ENCODE data around the gene IFITM10.
A peak's percentile ranks its signal among the peaks of the same experiment; 100 is the strongest.

Gene IFITM10

GRCh38 chr11:1743585-1744136 lies 6.7 kb downstream of the IFITM10 start (continued):
- TF ChIP-seq PBX3 (CRISPR knock-in tag; IDR thresholded peaks at IDR 0.05) (no peak), ZNF274 (IDR thresholded peaks at IDR 0.05; ENCODE audit: low read length) (no peak), ZNF274 (tag by site-specific recombination; IDR thresholded peaks at IDR 0.05; ENCODE audit: borderline replicate concordance) (no peak)

- Histone ChIP-seq H3K4me1 (ENCODE audit: control insufficient read depth, insufficient read depth, low read length) (no peaks in the 10 kb centered on the region), H3K36me3 (ENCODE audit: control insufficient read depth in 2 of 2, insufficient read depth in 1 of 2, low read length in 2 of 2) (no peaks in the 10 kb centered on the region), H3K4me3 (ENCODE audit: low read depth, low read length) (no peak overlapping the region), H3K9me3 (ENCODE audit: control insufficient read depth, insufficient read depth, low read depth, low read length) (no peaks in the 10 kb centered on the region), H3K27ac (ENCODE audit: extremely low read depth, low read depth, low read length) (no peak overlapping the region)
- ChIA-PET CTCF (no interaction called here), POLR2A (no interaction called here)
- TF ChIP-seq ZNF169 (tag by site-specific recombination; IDR thresholded peaks at IDR 0.05) (0 out of 2 replicates have a peak, but pooled peaks have one; percentile 47), GLIS1 (tag by site-specific recombination; IDR thresholded peaks at IDR 0.05) (no peak), ZNF366 (tag by site-specific recombination; conservative IDR thresholded peaks at IDR 0.05) (peak; percentile 99), ZBTB17 (tag by site-specific recombination; IDR thresholded peaks at IDR 0.05) (peak; percentile 99)
Measured at GRCh38 chr11:1742869-1743584, 7.4 kb downstream of the IFITM10 start.

GRCh38 chr11:1742371-1742770 lies 8.0 kb downstream of the IFITM10 start:
- H3K27ac ChIP-seq (ENCODE audit: extremely low read depth, low read depth, low read length) = no peak overlapping the region
- CTCF ChIA-PET = no interaction called here
- no peaks in the 10 kb centered on the region for H3K4me1 ChIP-seq (ENCODE audit: control insufficient read depth, insufficient read depth, low read length)
- H3K4me3 ChIP-seq (ENCODE audit: low read depth, low read length) = no peak overlapping the region
- H3K36me3 ChIP-seq (ENCODE audit: control insufficient read depth in 2 of 2, insufficient read depth in 1 of 2, low read length in 2 of 2) = no peaks in the 10 kb centered on the region
- TF ChIP-seq ZNF121 (tag by site-specific recombination; IDR thresholded peaks at IDR 0.05) = no peak
- no peak for TF ChIP-seq ZNF112 (tag by site-specific recombination; IDR thresholded peaks at IDR 0.05)
- TF ChIP-seq ZNF19 (tag by site-specific recombination; IDR thresholded peaks at IDR 0.05; ENCODE audit: low read depth) = no peak
- TF ChIP-seq ZNF37A (tag by site-specific recombination; IDR thresholded peaks at IDR 0.05) = no peak
- no peak for TF ChIP-seq ZNF585B (tag by site-specific recombination; IDR thresholded peaks at IDR 0.05)
- TF ChIP-seq ZSCAN5A (tag by site-specific recombination; IDR thresholded peaks at IDR 0.05) = no peak
- TF ChIP-seq ZNF324 (tag by site-specific recombination; IDR thresholded peaks at IDR 0.05) = no peak
- TF ChIP-seq ZSCAN4 (tag by site-specific recombination; IDR thresholded peaks at IDR 0.05) = no peak
- TF ChIP-seq GLI4 (tag by site-specific recombination; IDR thresholded peaks at IDR 0.05) = no peak
- TF ChIP-seq GLI2 (tag by site-specific recombination; IDR thresholded peaks at IDR 0.05; ENCODE audit: borderline replicate concordance, low read depth) = no peak
- no peak for TF ChIP-seq IKZF3 (tag by site-specific recombination; IDR thresholded peaks at IDR 0.05)
- TF ChIP-seq ZNF391 (tag by site-specific recombination; IDR thresholded peaks at IDR 0.05; ENCODE audit: borderline replicate concordance, low read depth) = no peak
- TF ChIP-seq ZNF423 (tag by site-specific recombination; IDR thresholded peaks at IDR 0.05) = no peak
- no peak for TF ChIP-seq ZBTB49 (tag by site-specific recombination; IDR thresholded peaks at IDR 0.05; ENCODE audit: low read depth)
- no peak for TF ChIP-seq ZNF530 (tag by site-specific recombination; IDR thresholded peaks at IDR 0.05; ENCODE audit: low read depth)
- no peak for TF ChIP-seq ZNF366 (tag by site-specific recombination; conservative IDR thresholded peaks at IDR 0.05)
- TF ChIP-seq TCF7L2 (IDR thresholded peaks at IDR 0.05; ENCODE audit: borderline replicate concordance, low read depth, low read length) = no peak
- no peak for TF ChIP-seq ZNF664 (tag by site-specific recombination; IDR thresholded peaks at IDR 0.05)
- POLR2A ChIA-PET = no interaction called here
- H3K9me3 ChIP-seq (ENCODE audit: control insufficient read depth, insufficient read depth, low read depth, low read length) = no peaks in the 10 kb centered on the region

Measured in HEK293 (cell line).